Activated B cell treated with CpG ODN at 0.5 μM for 24 hours (primary cell): ENCODE data around the gene TET1. TPM values are rescaled to one million over a fixed set of nuclear protein-coding genes. Genes with fewer than 3 reads are reported as not detected.

ENCODE experiments used
- ATAC-seq: fragments of 200-7000 bp; cut with Tn5 transposase; one replicate; pipeline ENCODE4 v1.10.0; 2021; ENCODE audit warnings: low read depth, mild to moderate bottlenecking, moderate library complexity
- CTCF ChIA-PET: fragments of 350-600 bp; sonication (Branson Sonifier 250); formaldehyde crosslinking; loops from one replicate; lab custom pipeline; 2021; ENCODE audit warnings: antibody characterized with exemption; lab: Charles Lee
- POLR2A ChIA-PET: fragments of 350-600 bp; sonication (Branson Sonifier 250); formaldehyde crosslinking; loops from one replicate; lab custom pipeline; 2021; ENCODE audit warnings: antibody characterized with exemption; lab: Charles Lee
- DNase-seq: peaks from one replicate; pipeline ENCODE4 v3.0.0; 2022
- H3K27ac Mint-ChIP-seq: one replicate; pipeline ENCODE4 v1.8.0; 2020; ENCODE audit warnings: mixed read lengths
- H3K27me3 Mint-ChIP-seq: one replicate; pipeline ENCODE4 v1.8.0; 2021; ENCODE audit warnings: mixed read lengths
- H3K36me3 Mint-ChIP-seq: one replicate; pipeline ENCODE4 v1.8.0; 2021; ENCODE audit warnings: low read depth, mixed read lengths
- H3K4me1 Mint-ChIP-seq: one replicate; pipeline ENCODE4 v1.8.0; 2021; ENCODE audit warnings: mixed read lengths
- H3K4me3 Mint-ChIP-seq: one replicate; pipeline ENCODE4 v1.8.0; 2020; ENCODE audit warnings: mild to moderate bottlenecking, mixed read lengths
- H3K9me3 Mint-ChIP-seq: one replicate; pipeline ENCODE4 v1.8.0; 2020; ENCODE audit warnings: mixed read lengths
- CTCF ChIP-seq: fragments of 200-600 bp; IDR thresholded peaks from one replicate; pipeline ENCODE4 v1.8.0; 2022; ENCODE audit warnings: antibody characterized with exemption, mild to moderate bottlenecking
- intact Hi-C: fragments of 100-400 bp; cut with micrococcal nuclease; formaldehyde crosslinking; loops from one replicate; pipeline ENCODE4 v1.15.1; 2024
- total RNA-seq: library from RNA; stranded (reverse); gene quantifications from 2 replicates; pipeline ENCODE4 v1.2.3, GENCODE V29; 2022

Gene TET1
- total RNA-seq, 1 donor from 2014 or later, result 0.69 TPM

GRCh38 chr10:68550747-68551411 is 9.3 kb upstream of the TET1 start:
- no peaks in the 10 kb centered on the region for H3K4me1 Mint-ChIP-seq
- peaks cover 4% of the 10 kb centered on the region for H3K27me3 Mint-ChIP-seq
- intact Hi-C loops, result loop anchor here (1.0 kb wide), 1 partner anchor 170 kb away; the partner anchor contains the start of gene CCAR1
- H3K36me3 Mint-ChIP-seq, result no peaks in the 10 kb centered on the region
- TF ChIP-seq CTCF, result no peak
- ChIA-PET CTCF (interaction anchor here (0.6 to 1.1 kb wide), 2 partner anchors 9 to 21 kb away, joined by 3 read pairs; partner anchors contain the start of gene TET1), POLR2A (interaction anchor here (1.1 kb wide), 1 partner anchor 50 kb away, joined by 3 read pairs; no protein-coding TSS in a partner anchor)
- no peaks in the 10 kb centered on the region for H3K9me3 Mint-ChIP-seq
- H3K27ac Mint-ChIP-seq, result no peak overlapping the region
- no peak for DNase-seq
- peak; percentile 75 for ATAC-seq
- H3K4me3 Mint-ChIP-seq, result no peak overlapping the region

- POLR2A ChIA-PET, result no interaction called here
- CTCF ChIA-PET, result no interaction called here
- Mint-ChIP-seq H3K27me3 (peaks cover 10% of the 10 kb centered on the region), H3K27ac (no peak overlapping the region), H3K9me3 (no peaks in the 10 kb centered on the region), H3K36me3 (no peaks in the 10 kb centered on the region), H3K4me1 (no peaks in the 10 kb centered on the region), H3K4me3 (no peak overlapping the region)
- intact Hi-C loops, result no loop called here
- no peak for TF ChIP-seq CTCF
- DNase-seq (no peak), ATAC-seq (no peak)
Observed at GRCh38 chr10:68553138-68553537, 7.0 kb upstream of the TET1 start.

- intact Hi-C loops, result no loop called here
Observed at GRCh38 chr10:68553599-68553998, 6.5 kb upstream of the TET1 start.

GRCh38 chr10:68558478-68558877 is 1.7 kb upstream of the TET1 start:
- intact Hi-C loops, result no loop called here
- H3K27ac Mint-ChIP-seq, result no peak overlapping the region
- no peaks in the 10 kb centered on the region for H3K36me3 Mint-ChIP-seq
- peaks cover 44% of the 10 kb centered on the region for H3K27me3 Mint-ChIP-seq
- CTCF ChIA-PET, result no interaction called here
- no peaks in the 10 kb centered on the region for H3K9me3 Mint-ChIP-seq
- no peak overlapping the region for H3K4me3 Mint-ChIP-seq
- ATAC-seq, result no peak
- TF ChIP-seq CTCF, result no peak
- POLR2A ChIA-PET, result no interaction called here
- DNase-seq, result no peak
- peaks cover 30% of the 10 kb centered on the region for H3K4me1 Mint-ChIP-seq

More at GRCh38 chr10:68553599-68553998, 6.5 kb upstream of the TET1 start:
- H3K4me3 Mint-ChIP-seq, result no peak overlapping the region
- no peaks in the 10 kb centered on the region for H3K36me3 Mint-ChIP-seq
- no peak overlapping the region for H3K27ac Mint-ChIP-seq
- POLR2A ChIA-PET, result no interaction called here
- ATAC-seq, result no peak
- no peaks in the 10 kb centered on the region for H3K9me3 Mint-ChIP-seq
- no peak for TF ChIP-seq CTCF
- peaks cover 14% of the 10 kb centered on the region for H3K27me3 Mint-ChIP-seq
- H3K4me1 Mint-ChIP-seq, result no peaks in the 10 kb centered on the region
- CTCF ChIA-PET, result no interaction called here
- DNase-seq, result no peak

- Mint-ChIP-seq H3K4me3 (no peak overlapping the region), H3K36me3 (no peaks in the 10 kb centered on the region), H3K27ac (no peak overlapping the region), H3K27me3 (peaks cover 48% of the 10 kb centered on the region), H3K4me1 (peaks cover 30% of the 10 kb centered on the region), H3K9me3 (no peaks in the 10 kb centered on the region)
- ATAC-seq, result no peak
- TF ChIP-seq CTCF, result no peak
- CTCF ChIA-PET, result no interaction called here
- no peak for DNase-seq
- POLR2A ChIA-PET, result interaction anchor here (1.4 kb wide), 1 partner anchor 41 kb away, joined by 5 read pairs; no protein-coding TSS in a partner anchor
- intact Hi-C loops, result no loop called here
Observed at GRCh38 chr10:68559251-68559650, 886 bp upstream of the TET1 start.
